ENCODE measurements around the gene FBXO31. TPM values are rescaled to one million over a fixed set of nuclear protein-coding genes. Genes with fewer than 3 reads are reported as not detected.

The FBXO31 gene
- total RNA-seq, 2 experiments from 2014 or later, result 35.7 to 38.9 TPM

GRCh38 chr16:87406495-87407088 lies 23.0 kb upstream of the FBXO31 start:
- Mint-ChIP-seq H3K4me3 (no peak overlapping the region), H3K36me3 (ENCODE audit: low read depth) (peaks cover 72% of the 10 kb centered on the region), H3K4me1 (ENCODE audit: low read depth) (no peaks in the 10 kb centered on the region), H3K27ac (peak overlapping the region; percentile 58), H3K27me3 (no peaks in the 10 kb centered on the region), H3K9me3 (no peaks in the 10 kb centered on the region)
- no peak for TF ChIP-seq CTCF (IDR thresholded peaks at IDR 0.05)
- no peak for ATAC-seq (ENCODE audit: poor library complexity)
- peaks cover 71% of the 10 kb centered on the region for H3K36me3 ChIP-seq (ENCODE audit: insufficient read depth, low read length)
- no peak overlapping the region for H3K4me3 ChIP-seq (ENCODE audit: low read length)
- no peaks in the 10 kb centered on the region for H3K4me1 ChIP-seq (ENCODE audit: insufficient read depth, low read length)
- ChIA-PET CTCF (no interaction called here), POLR2A (interaction anchor here (0.6 to 1.1 kb wide), 2 partner anchors 18 to 23 kb away, joined by 3 read pairs; partner anchors contain the start of gene FBXO31)
- H3K9me3 ChIP-seq (ENCODE audit: control insufficient read depth in 1 of 2, insufficient read depth in 1 of 2, low read length in 2 of 2), result no peaks in the 10 kb centered on the region
- intact Hi-C loops (cut with DNase I, micrococcal nuclease), result no loop called here
- no peaks in the 10 kb centered on the region for H3K27me3 ChIP-seq (ENCODE audit: control insufficient read depth in 1 of 2, insufficient read depth in 2 of 2, low read length in 2 of 2)
- H3K27ac ChIP-seq (ENCODE audit: low read depth in 1 of 2, low read length in 2 of 2), result no peak overlapping the region
- no peak for DNase-seq

- Mint-ChIP-seq H3K27ac (no peak overlapping the region), H3K36me3 (ENCODE audit: low read depth) (peaks cover 74% of the 10 kb centered on the region), H3K9me3 (no peaks in the 10 kb centered on the region), H3K4me1 (ENCODE audit: low read depth) (no peaks in the 10 kb centered on the region), H3K27me3 (no peaks in the 10 kb centered on the region), H3K4me3 (no peak overlapping the region)
- POLR2A ChIA-PET, result interaction anchor here (0.6 to 1.1 kb wide), 3 partner anchors 12 to 21 kb away, joined by 3 to 4 read pairs (median 3); partner anchors contain the start of gene FBXO31
- CTCF ChIA-PET, result no interaction called here
- TF ChIP-seq CTCF (IDR thresholded peaks at IDR 0.05), result no peak
- DNase-seq (no peak), ATAC-seq (ENCODE audit: poor library complexity) (no peak)
- intact Hi-C loops (cut with DNase I, micrococcal nuclease), result no loop called here
- H3K27me3 ChIP-seq (ENCODE audit: control insufficient read depth in 1 of 2, insufficient read depth in 2 of 2, low read length in 2 of 2), result no peaks in the 10 kb centered on the region
- H3K27ac ChIP-seq (ENCODE audit: low read depth in 1 of 2, low read length in 2 of 2), result no peak overlapping the region
- no peak overlapping the region for H3K4me3 ChIP-seq (ENCODE audit: low read length)
- no peaks in the 10 kb centered on the region for H3K9me3 ChIP-seq (ENCODE audit: control insufficient read depth in 1 of 2, insufficient read depth in 1 of 2, low read length in 2 of 2)
- no peaks in the 10 kb centered on the region for H3K4me1 ChIP-seq (ENCODE audit: insufficient read depth, low read length)
- H3K36me3 ChIP-seq (ENCODE audit: insufficient read depth, low read length), result peaks cover 67% of the 10 kb centered on the region
These were observed 21.4 kb upstream of the FBXO31 start for GRCh38 chr16:87404764-87405625.

- POLR2A ChIA-PET, result interaction anchor here (1.3 to 5.4 kb wide), 2 partner anchors 12 to 78 kb away, joined by 6 to 99 read pairs; partner anchors contain the start of genes C16orf95 and FBXO31
- H3K4me1 ChIP-seq (ENCODE audit: insufficient read depth, low read length), result peaks cover 35% of the 10 kb centered on the region
- H3K36me3 ChIP-seq (ENCODE audit: insufficient read depth, low read length), result peaks cover 21% of the 10 kb centered on the region
- H3K9me3 ChIP-seq (ENCODE audit: control insufficient read depth in 1 of 2, insufficient read depth in 1 of 2, low read length in 2 of 2), result no peaks in the 10 kb centered on the region
- CTCF ChIA-PET, result interaction anchor here (0.8 to 2.1 kb wide), 2 partner anchors 12 to 370 kb away, joined by 3 to 36 read pairs; partner anchors contain the start of genes FBXO31 and KLHDC4
- no peak for TF ChIP-seq CTCF (IDR thresholded peaks at IDR 0.05)
- peaks cover 44% of the 10 kb centered on the region for H3K4me1 Mint-ChIP-seq (ENCODE audit: low read depth)
- H3K27me3 ChIP-seq (ENCODE audit: control insufficient read depth in 1 of 2, insufficient read depth in 2 of 2, low read length in 2 of 2), result no peaks in the 10 kb centered on the region
- peak overlapping the region; percentile 24 for H3K27ac Mint-ChIP-seq
- ATAC-seq (ENCODE audit: poor library complexity) (no peak), DNase-seq (no peak)
- H3K4me3 ChIP-seq (ENCODE audit: low read length), result no peak overlapping the region
- no peak overlapping the region for H3K27ac ChIP-seq (ENCODE audit: low read depth in 1 of 2, low read length in 2 of 2)
- intact Hi-C loops (cut with DNase I, micrococcal nuclease), result loop anchor here (2.0 to 5.0 kb wide), 3 partner anchors 71 to 242 kb away; partner anchors contain the start of gene C16orf95 (in 1 of the 2)
- H3K9me3 Mint-ChIP-seq, result no peaks in the 10 kb centered on the region
- H3K36me3 Mint-ChIP-seq (ENCODE audit: low read depth), result peaks cover 51% of the 10 kb centered on the region
- H3K4me3 Mint-ChIP-seq, result peak overlapping the region; percentile 51
- H3K27me3 Mint-ChIP-seq, result no peaks in the 10 kb centered on the region
These were observed 11.7 kb upstream of the FBXO31 start for GRCh38 chr16:87395181-87395842.

Data from CD4-positive, alpha-beta T cell (primary cell).